Measurements from ENCODE around the gene CCDC81.
"Not testable (repeated sequence)": the region's sequence is repeated elsewhere in the genome, so short reads cannot be mapped to it uniquely, and the experiment has no call there.

CCDC81 gene

GRCh38 chr11:86374586-86374985 lies at the start of gene CCDC81:
Gene CCDC81 (plus strand): TSS chr11:86374887. CDS start chr11:86375164, 277 bp downstream.
- peak; percentile 75 for DNase-seq

DNA sequence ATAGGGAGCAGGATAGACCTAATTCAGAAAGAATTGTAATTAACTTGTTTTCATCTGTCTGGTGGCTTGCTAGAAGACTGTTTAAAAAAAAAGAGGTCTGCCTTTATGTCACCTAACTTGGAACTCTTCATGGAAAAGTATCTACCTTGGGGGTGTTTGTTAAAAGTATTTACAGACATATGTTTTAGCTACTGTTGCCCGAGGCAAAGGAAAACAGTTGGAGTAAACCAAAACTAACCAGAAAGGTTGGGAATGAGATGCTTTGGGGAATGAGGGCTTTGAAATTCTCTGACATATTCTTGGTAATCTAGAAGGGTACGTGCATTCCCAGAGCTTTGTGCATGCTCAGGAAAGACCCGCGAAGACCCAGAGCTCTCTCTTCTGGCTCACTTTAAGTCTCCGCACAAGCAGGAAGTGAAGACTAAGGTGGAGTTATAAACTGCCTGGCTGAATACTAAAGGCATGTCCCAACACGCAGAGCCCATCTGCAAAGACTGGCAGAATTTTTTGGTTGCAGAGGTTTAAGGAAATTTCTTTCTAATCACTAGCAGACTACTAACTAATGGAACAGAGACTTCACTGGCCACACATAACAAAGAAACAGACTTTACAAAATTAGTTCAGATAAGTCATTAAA lies 39.4 kb upstream of the CCDC81 start:
- DNase-seq: no peak

GRCh38 chr11:86337227-86337626 lies 37.5 kb upstream of the CCDC81 start:
- no peak for DNase-seq

GRCh38 chr11:86341382-86341781 lies 33.3 kb upstream of the CCDC81 start:
- no peak for DNase-seq

DNA sequence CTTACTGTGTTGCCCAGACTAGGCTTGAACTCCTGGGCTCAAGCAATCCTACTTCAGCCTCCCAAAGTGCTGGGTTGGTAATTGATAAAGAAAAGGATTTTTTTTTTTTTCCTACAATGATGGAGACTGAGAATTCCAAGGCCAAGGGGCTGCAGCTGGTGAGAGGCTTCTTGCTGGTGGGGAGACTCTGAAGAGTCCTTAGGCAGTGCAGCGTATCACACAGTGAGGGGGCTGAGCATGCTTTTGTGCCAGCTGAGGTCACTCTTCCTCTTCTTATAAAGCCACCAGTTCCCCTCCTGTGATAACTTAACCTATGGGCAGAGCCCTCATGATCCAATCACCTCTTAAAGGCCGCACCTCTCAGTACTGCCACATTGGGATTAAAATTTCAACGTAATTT lies 28.2 kb upstream of the CCDC81 start:
- no peak for DNase-seq

DNA sequence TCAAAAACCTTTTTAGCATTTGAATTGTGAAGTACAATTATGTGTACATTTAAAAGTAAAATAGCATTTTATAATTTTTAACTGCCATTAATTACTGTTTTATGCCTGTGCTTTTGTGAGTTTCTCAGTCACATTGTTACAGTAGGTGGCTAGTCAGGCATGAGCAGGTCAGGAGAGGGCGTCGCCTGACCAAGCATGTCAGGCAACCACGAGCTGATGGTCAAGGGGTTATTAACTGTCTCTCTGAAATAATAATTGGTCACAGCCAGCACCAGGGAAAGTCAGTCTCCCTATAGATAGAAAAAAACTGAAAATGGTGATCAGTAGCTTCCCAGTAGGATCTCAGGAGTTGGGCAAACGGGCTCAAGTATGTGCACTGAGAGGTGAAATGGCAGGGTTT lies 19.4 kb upstream of the CCDC81 start:
- no peak for DNase-seq

DNA sequence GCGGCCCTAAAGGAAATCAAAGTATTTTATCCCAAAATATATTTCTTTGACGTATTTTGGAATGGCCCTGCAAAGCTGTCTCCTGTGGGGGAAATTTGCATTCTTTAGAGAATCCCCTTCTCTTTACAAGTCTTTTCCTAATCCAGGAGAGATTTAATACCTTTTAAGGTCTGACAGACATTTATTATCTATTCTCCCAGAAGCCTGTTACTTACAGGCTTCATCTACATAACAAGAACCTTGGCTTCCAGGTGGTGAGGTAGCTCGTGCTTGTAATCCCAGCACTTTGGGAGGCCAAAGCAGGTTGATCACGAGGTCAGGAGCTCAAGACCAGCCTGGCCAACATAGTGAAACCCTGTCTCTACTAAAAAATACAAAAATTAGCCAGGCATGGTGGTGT lies 17.3 kb upstream of the CCDC81 start:
- DNase-seq: not testable (repeated sequence)

DNA sequence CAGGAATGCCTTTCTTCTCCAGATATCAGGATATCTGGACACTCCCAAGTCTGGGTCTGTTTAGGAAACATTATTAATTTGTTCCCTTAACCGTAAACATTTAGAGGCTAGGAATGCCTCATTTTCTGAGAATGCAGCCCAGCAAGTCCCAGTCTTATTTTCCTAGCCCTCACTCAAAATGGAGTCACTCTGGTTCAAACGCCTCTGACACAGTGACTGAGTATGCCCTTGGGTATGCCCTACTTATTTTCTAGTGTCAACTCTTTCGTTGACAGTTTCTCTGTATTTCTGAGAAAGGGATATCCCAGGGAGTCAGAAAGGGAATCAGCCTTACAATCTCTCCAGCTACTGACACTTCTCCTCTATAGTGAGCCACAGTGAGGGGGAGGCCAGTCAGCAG lies 16.0 kb upstream of the CCDC81 start:
- no peak for DNase-seq

DNA sequence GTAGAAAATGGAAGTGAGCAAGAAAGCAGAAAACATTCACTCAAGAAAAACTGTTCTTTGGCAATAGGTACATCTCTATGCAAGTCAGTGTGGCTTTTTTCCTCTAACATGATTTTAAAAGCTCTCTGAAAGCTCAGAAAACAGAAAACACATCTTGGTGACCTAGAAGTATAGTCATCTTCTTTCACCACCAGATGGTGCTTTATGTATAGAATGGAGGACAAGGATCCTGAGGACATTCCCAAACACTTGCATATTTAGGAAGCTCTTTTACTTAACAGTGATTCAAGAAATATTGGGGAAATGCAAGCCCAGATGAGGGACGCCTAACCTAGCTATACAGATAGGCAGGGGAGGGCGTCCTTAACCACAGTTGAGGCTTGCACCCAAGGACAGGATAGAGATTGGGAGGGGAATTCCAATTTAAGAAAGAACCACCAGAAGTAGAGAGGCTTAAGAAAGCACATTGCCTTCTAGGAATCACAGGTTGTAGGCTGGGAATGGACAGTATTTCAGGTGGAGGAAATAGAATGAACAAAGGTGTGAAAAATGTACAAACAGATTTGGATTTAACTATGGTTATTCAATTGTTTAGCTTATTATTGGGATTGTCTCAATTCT lies 13.8 kb upstream of the CCDC81 start:
- no peak for DNase-seq

DNA sequence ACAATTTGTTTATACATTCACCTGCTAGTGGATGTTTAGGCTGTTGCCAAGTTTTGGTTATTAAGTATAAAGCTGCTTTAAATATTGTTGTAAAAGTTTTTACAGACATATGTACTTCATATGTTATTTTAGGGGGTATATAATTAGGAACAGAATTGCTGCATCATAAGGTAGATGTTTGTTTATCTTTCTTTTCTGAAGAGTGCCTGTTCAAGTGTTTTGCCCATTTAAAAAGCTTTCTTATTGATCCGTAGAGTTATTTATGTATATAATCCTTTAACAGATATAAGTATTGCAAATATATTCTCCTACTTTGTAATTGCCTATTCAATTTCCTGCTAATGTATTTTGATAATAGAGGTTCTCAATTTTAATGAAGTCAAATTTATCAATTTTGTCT lies 11.3 kb upstream of the CCDC81 start:
- DNase-seq: no peak

DNA sequence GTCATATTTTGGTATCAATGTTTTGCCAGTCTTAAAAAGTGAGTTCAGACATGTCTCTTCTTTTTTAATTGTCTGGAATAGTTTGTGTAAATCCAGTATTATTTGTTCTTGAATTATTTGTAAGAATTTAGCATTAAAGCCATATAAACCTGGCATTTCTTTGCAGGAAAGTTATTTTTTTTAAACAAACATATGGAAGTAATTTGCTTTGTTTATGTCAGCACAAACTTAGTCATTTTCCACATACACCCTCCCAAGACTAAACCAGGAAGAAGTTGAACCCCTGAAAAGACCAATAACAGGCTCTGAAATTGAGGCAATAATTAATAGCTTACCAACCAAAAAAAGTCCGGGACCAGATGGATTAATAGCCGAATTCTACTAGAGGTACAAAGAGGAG lies 9.1 kb upstream of the CCDC81 start:
- no peak for DNase-seq

- no peak for DNase-seq
These were observed 5.0 kb upstream of the CCDC81 start for GRCh38 chr11:86369668-86370067.

DNA sequence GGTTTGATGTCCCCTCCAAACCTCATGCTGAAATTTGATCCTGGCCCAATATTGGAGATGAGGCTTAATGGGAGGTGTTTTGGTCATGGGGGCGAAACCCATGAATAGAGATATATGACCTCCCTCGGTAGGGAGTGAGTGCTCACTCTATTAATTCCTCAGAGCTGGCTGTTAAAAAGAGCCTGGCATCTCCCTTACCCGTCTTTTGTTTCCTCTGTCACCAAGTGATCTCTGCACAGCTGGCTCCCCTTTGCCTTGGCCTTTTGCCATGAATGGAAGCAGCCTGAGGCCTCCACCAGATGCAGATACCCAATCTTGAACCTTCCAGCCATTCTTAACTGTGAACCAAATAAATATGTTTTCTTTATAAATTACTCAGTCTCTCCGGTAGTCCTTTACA lies 4.5 kb upstream of the CCDC81 start:
- DNase-seq: no peak

GRCh38 chr11:86370922-86371594 lies 3.6 kb upstream of the CCDC81 start:
- DNase-seq: no peak

DNA sequence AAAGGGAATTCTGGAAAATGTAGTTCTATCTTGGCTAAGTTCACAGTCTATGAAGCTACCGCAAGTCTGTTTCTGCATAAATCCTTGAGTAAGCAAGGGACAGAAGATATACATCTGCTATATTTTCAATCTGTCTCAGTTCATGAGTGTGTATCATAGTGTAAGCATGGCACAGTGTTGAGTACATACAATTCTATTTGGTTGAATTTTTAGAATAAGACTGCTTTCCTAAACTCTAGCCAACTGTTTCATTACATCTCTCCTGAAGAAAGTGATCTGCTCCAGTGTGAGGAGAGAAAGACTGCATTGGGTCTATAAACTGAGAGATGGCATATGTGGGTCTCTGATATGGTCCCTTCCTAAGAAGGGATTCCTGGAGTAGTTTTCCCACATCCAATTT lies 2.6 kb upstream of the CCDC81 start:
- DNase-seq: no peak

DNA sequence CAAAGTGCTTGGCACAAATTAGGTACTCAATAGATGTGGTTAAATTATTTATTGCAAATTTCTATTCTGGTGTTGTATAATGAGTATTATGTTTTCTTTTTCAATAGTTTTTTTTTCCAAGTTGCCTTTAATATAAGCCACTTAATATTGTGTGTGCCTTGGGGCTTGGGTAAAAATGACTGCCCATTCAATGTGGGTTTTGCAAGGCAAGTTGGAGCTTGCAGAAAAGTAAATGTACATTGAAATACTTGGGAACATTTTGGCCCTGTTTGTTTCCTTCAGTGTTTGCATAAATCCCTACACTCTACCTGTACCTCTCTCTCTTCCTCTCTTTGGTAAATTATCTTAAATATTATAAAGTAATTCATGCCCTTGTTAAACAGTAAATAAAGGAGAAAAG lies 2.1 kb upstream of the CCDC81 start:
- no peak for DNase-seq

- no peak for DNase-seq
These were observed 618 bp upstream of the CCDC81 start for GRCh38 chr11:86374069-86374468.

GRCh38 chr11:86377972-86378371 lies 3.3 kb downstream of the CCDC81 start:
- DNase-seq: no peak

DNA sequence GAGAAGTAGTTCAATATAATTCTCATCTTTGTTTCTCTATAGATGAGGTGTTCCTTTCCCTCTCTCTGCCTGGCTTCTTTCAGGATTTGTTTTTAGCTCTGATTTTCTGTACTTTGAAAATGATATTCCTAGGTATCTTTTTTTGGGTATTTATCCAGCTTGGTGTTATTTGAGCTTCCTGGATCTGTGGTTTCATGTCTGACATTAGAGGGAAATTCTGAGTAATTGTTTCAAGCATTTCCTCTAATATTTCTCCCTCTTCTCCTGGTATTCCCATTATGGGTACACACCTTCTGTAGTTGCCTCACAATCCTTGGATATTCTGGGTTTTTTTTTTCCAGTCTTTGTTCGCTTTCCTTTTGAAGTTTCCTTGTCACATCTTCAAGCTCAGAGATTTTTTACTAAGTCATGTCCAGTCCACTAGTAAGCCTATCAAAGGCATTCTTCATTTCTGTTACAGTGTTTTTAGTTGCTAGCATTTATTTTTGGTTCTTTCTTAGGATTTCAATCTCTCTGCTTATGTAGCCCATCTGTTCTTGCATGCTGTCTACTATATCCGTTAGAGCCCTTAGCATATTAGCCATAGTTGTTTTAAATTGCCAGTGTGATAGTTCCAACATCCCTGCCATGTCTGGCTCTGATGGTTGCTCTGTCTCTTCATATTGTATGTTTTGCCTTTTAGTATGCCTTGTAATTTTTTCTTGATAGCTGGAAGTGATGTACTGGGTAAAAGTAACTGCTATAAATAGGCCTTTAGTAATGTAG lies 5.8 kb downstream of the CCDC81 start:
- no peak for DNase-seq

DNA sequence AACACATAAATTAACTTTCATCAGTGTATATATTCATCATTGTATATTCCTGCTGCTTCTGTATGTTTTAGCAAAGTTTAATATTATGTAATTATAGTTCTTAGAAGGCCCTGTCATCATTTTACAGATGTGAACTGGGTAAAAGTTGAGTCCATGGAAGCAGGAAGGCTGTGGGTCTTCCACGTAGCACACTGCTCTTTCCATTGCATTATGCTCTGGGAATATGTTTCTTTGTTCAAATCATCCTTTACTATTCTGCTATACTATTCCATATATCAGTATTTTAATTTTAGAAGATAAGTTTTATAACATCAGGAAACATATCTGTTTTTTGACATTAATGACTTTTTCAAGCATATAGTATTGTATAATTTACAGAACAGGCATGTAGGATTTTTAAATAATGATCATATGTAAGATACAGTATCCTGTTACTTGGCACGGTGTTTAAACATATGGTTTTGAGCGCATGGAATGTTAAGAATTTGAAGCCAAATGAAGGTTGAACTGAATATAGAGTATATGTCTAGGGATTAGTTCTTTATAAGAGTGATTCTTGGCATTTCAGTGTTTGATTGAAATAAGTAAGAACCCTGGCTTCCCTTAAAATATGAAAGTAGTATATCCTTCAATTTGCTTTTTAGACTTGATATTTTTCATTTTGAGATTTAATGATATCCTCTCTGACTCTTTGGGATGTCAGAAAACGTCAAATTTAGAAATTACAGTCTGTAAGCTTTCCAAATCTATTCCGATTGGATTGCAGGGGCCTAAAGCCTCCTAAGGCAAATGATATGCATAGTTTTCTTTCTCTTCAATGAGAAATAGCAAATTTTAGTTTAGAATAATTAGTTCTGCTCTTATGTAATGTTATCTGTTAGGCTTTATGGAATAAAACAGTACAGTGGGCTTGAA lies 8.6 kb downstream of the CCDC81 start:
- DNase-seq: no peak

DNA sequence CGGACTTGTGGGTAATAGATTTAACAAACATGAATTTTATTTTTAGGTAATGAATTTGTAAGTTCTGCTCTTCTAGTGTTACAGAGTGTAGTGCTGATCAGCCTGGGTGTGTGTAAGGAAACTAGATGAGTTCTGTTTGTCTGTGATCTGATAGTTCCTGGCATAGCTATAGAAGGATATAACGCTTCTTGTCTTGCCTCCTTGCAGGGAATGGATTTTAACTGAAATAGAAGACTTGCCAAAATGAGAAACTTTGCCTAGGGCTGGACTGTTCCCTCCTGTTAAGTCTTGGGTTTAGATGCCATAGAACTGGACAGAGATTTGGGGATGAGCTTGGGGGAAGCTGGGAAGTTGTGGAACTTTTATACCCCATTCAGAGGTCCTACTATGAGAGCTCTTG lies 11.6 kb downstream of the CCDC81 start:
- DNase-seq: no peak

GRCh38 chr11:86386746-86387145 lies 12.1 kb downstream of the CCDC81 start:
- DNase-seq: no peak

GRCh38 chr11:86388198-86388597 lies 13.5 kb downstream of the CCDC81 start:
- DNase-seq: no peak
